ENCODE data around the gene DNAH7. TPM values are rescaled to one million over a fixed set of nuclear protein-coding genes. Genes with fewer than 3 reads are reported as not detected.

DNAH7 gene
- total and polyA plus RNA-seq, 2 of the 8 experiments (the other 6 are each of a cell fraction or from before 2014, with no cell fraction given) = 0.07 to 0.08 TPM

GRCh38 chr2:195891081-195891480 lies 177.6 kb downstream of the DNAH7 start:
- Histone ChIP-seq H3K79me1 (ENCODE audit: low read depth, low read length) (no peaks in the 10 kb centered on the region), H3K27me3 (replicated peaks in 1 of 4; ENCODE audit: control insufficient read depth in 3 of 4, extremely low read depth in 1 of 4, insufficient read depth in 3 of 4, low read length in 3 of 4) (no peaks in the 10 kb centered on the region), H3K36me3 (ENCODE audit: control insufficient read depth in 2 of 4, insufficient read depth in 4 of 4, low read length in 3 of 4) (no peaks in the 10 kb centered on the region), H3K4me1 (replicated peaks in 1 of 4; ENCODE audit: control insufficient read depth in 3 of 4, insufficient read depth in 4 of 4, low read length in 3 of 4) (no peaks in the 10 kb centered on the region), H3K14ac (ENCODE audit: insufficient read length) (no peak overlapping the region), H2BK120ac (replicated peaks; ENCODE audit: low read depth, low read length) (no peak overlapping the region), H2BK15ac (ENCODE audit: low read length) (no peak overlapping the region), H4K91ac (replicated peaks; ENCODE audit: insufficient read length, low read length) (no peak overlapping the region), H3K9ac (replicated peaks in 1 of 4; ENCODE audit: extremely low read depth in 1 of 4, low read depth in 3 of 4, low read length in 3 of 4) (no peak overlapping the region), H2BK12ac (ENCODE audit: low read depth, low read length) (no peak overlapping the region), H3K23me2 (ENCODE audit: low read depth, low read length) (no peaks in the 10 kb centered on the region), H2BK5ac (ENCODE audit: low read depth, low read length) (no peak overlapping the region), H3K18ac (ENCODE audit: extremely low read depth, low read length) (no peak overlapping the region), H2AFZ (ENCODE audit: low read length) (no peak overlapping the region), H2BK20ac (ENCODE audit: low read length) (no peak overlapping the region), H4K20me1 (replicated peaks in 1 of 2; ENCODE audit: control insufficient read depth in 1 of 2, insufficient read depth in 2 of 2, low read length in 2 of 2) (no peaks in the 10 kb centered on the region), H4K5ac (ENCODE audit: insufficient read length, low read depth, low read length) (no peak overlapping the region), H4K8ac (ENCODE audit: extremely low read depth, insufficient read depth, low read length) (no peak overlapping the region), H3K9me3 (ENCODE audit: insufficient read depth in 2 of 2, low read depth in 1 of 2, low read length in 1 of 2) (no peaks in the 10 kb centered on the region), H3K56ac (replicated peaks; ENCODE audit: insufficient read length, low read depth, low read length) (no peak overlapping the region), H3K27ac (ENCODE audit: low read depth, low read length) (no peak overlapping the region), H3K4ac (replicated peaks; ENCODE audit: insufficient read length, low read depth, low read length) (no peak overlapping the region), H3K4me2 (ENCODE audit: insufficient read depth in 1 of 2, low read depth in 2 of 2, low read length in 2 of 2) (no peak overlapping the region), H3K23ac (ENCODE audit: insufficient read length) (no peak overlapping the region), H2AK5ac (ENCODE audit: low read depth, low read length) (no peak overlapping the region), H3K79me2 (ENCODE audit: control insufficient read depth in 1 of 2, insufficient read depth in 2 of 2, low read length in 2 of 2) (no peaks in the 10 kb centered on the region), H3K4me3 (ENCODE audit: extremely low read depth in 1 of 4, insufficient read depth in 2 of 4, low read depth in 3 of 4, low read length in 4 of 4) (no peak overlapping the region)
- ChIA-PET CTCF (ENCODE audit: partially characterized antibody) (interaction anchor here (0.5 to 1.3 kb wide), 3 partner anchors 13 to 138 kb away, joined by 3 read pairs; no protein-coding TSS in a partner anchor), POLR2A (ENCODE audit: partially characterized antibody) (no interaction called here)
- WGBS, 2 experiments (ENCODE audit: extremely low coverage in 1 of 2, insufficient coverage in 1 of 2, insufficient read length in 1 of 2, insufficient replicate concordance in 2 of 2, low coverage in 1 of 2, low lambda C conversion rate in 2 of 2, missing lambda C conversion rate in 1 of 2) = 81% methylated on average over 2 of the region's 2 CpGs; no CpG with 5 or more reads in 1 of the 2 experiments
- DNase-seq (ENCODE audit: low read depth in 1 of 2, low spot score in 2 of 2) (no peak), FAIRE-seq (no peak)
